Measurements from ENCODE around the gene ASAP2.

- TF ChIP-seq CTCF (conservative IDR thresholded peaks at IDR 0.05) = no peak
- TF ChIP-seq EZH2 (IDR thresholded peaks at IDR 0.05; ENCODE audit: low read depth) = no peak
Observed at GRCh38 chr2:9343524-9343923, 136.9 kb downstream of the ASAP2 start.

All from PC-9 (cell line).